Mucosa of stomach (tissue), 1 donor: ENCODE data around the gene ZNF560.

ENCODE experiments used
- H3K27me3 ChIP-seq: one replicate; pipeline ENCODE4 v1.7.0; 2013; ENCODE audit warnings: mild to moderate bottlenecking, low read length; ENCODE audit not compliant: control insufficient read depth, insufficient read depth
- H3K36me3 ChIP-seq: one replicate; pipeline ENCODE4 v1.7.0; 2013; ENCODE audit warnings: low read length; ENCODE audit not compliant: control insufficient read depth, insufficient read depth
- H3K4me1 ChIP-seq: one replicate; pipeline ENCODE4 v1.7.0; 2013; ENCODE audit warnings: mild to moderate bottlenecking, low read length; ENCODE audit not compliant: control insufficient read depth, insufficient read depth
- H3K4me3 ChIP-seq: one replicate; pipeline ENCODE4 v1.7.0; 2013; ENCODE audit warnings: low read length
- H3K9ac ChIP-seq: one replicate; pipeline ENCODE4 v1.7.0; 2013; ENCODE audit warnings: mild to moderate bottlenecking, low read length, moderate library complexity
- H3K9me3 ChIP-seq: one replicate; pipeline ENCODE4 v1.7.0; 2013; ENCODE audit warnings: mild to moderate bottlenecking, low read length, moderate library complexity; ENCODE audit not compliant: control insufficient read depth
- donor health status: Pancreatic carcinoma.

ZNF560 gene

GRCh38 chr19:9430444-9430843 lies 68.0 kb downstream of the ZNF560 start:
- Histone ChIP-seq H3K4me3 (no peak overlapping the region), H3K36me3 (peaks cover 1% of the 10 kb centered on the region), H3K9ac (no peak overlapping the region), H3K9me3 (no peaks in the 10 kb centered on the region), H3K4me1 (no peaks in the 10 kb centered on the region), H3K27me3 (no peaks in the 10 kb centered on the region)

- peaks cover 6% of the 10 kb centered on the region for H3K36me3 ChIP-seq
Measured at GRCh38 chr19:9427941-9428340, 70.5 kb downstream of the ZNF560 start.

More at GRCh38 chr19:9427941-9428340, 70.5 kb downstream of the ZNF560 start:
- H3K4me1 ChIP-seq = no peaks in the 10 kb centered on the region
- no peaks in the 10 kb centered on the region for H3K9me3 ChIP-seq
- H3K9ac ChIP-seq = no peak overlapping the region
- H3K4me3 ChIP-seq = no peak overlapping the region
- no peaks in the 10 kb centered on the region for H3K27me3 ChIP-seq
